Activated B cell treated with CpG ODN at 0.5 μM for 24 hours (primary cell): ENCODE measurements around the gene IL1RAPL1. TPM values are rescaled to one million over a fixed set of nuclear protein-coding genes. Genes with fewer than 3 reads are reported as not detected.
"Not testable (repeated sequence)": the region's sequence is repeated elsewhere in the genome, so short reads cannot be mapped to it uniquely, and the experiment has no call there.

Source experiments
- ATAC-seq: fragments of 200-7000 bp; cut with Tn5 transposase; one replicate; pipeline ENCODE4 v1.10.0; 2021; ENCODE audit warnings: low read depth, mild to moderate bottlenecking, moderate library complexity
- CTCF ChIA-PET: fragments of 350-600 bp; sonication (Branson Sonifier 250); formaldehyde crosslinking; loops from one replicate; lab custom pipeline; 2021; ENCODE audit warnings: antibody characterized with exemption; lab: Charles Lee
- POLR2A ChIA-PET: fragments of 350-600 bp; sonication (Branson Sonifier 250); formaldehyde crosslinking; loops from one replicate; lab custom pipeline; 2021; ENCODE audit warnings: antibody characterized with exemption; lab: Charles Lee
- DNase-seq: peaks from one replicate; pipeline ENCODE4 v3.0.0; 2022
- H3K27ac Mint-ChIP-seq: one replicate; pipeline ENCODE4 v1.8.0; 2020; ENCODE audit warnings: mixed read lengths
- H3K27me3 Mint-ChIP-seq: one replicate; pipeline ENCODE4 v1.8.0; 2021; ENCODE audit warnings: mixed read lengths
- H3K36me3 Mint-ChIP-seq: one replicate; pipeline ENCODE4 v1.8.0; 2021; ENCODE audit warnings: low read depth, mixed read lengths
- H3K4me1 Mint-ChIP-seq: one replicate; pipeline ENCODE4 v1.8.0; 2021; ENCODE audit warnings: mixed read lengths
- H3K4me3 Mint-ChIP-seq: one replicate; pipeline ENCODE4 v1.8.0; 2020; ENCODE audit warnings: mild to moderate bottlenecking, mixed read lengths
- H3K9me3 Mint-ChIP-seq: one replicate; pipeline ENCODE4 v1.8.0; 2020; ENCODE audit warnings: mixed read lengths
- CTCF ChIP-seq: fragments of 200-600 bp; IDR thresholded peaks from one replicate; pipeline ENCODE4 v1.8.0; 2022; ENCODE audit warnings: antibody characterized with exemption, mild to moderate bottlenecking
- intact Hi-C: fragments of 100-400 bp; cut with micrococcal nuclease; formaldehyde crosslinking; loops from one replicate; pipeline ENCODE4 v1.15.1; 2024
- total RNA-seq: library from RNA; stranded (reverse); gene quantifications from 2 replicates; pipeline ENCODE4 v1.2.3, GENCODE V29; 2022

IL1RAPL1 gene
- total RNA-seq, 1 donor from 2014 or later: not detected

GRCh38 chrX:28756647-28757046, 169.4 kb downstream of the IL1RAPL1 start:
- Mint-ChIP-seq H3K9me3 (peaks cover 2% of the 10 kb centered on the region), H3K27me3 (no peaks in the 10 kb centered on the region), H3K27ac (no peak overlapping the region), H3K4me1 (no peaks in the 10 kb centered on the region), H3K4me3 (no peak overlapping the region), H3K36me3 (no peaks in the 10 kb centered on the region)
- POLR2A ChIA-PET: no interaction called here
- ATAC-seq (no peak), DNase-seq (no peak)
- CTCF ChIA-PET: no interaction called here
- no peak for TF ChIP-seq CTCF
- intact Hi-C loops: no loop called here

DNA sequence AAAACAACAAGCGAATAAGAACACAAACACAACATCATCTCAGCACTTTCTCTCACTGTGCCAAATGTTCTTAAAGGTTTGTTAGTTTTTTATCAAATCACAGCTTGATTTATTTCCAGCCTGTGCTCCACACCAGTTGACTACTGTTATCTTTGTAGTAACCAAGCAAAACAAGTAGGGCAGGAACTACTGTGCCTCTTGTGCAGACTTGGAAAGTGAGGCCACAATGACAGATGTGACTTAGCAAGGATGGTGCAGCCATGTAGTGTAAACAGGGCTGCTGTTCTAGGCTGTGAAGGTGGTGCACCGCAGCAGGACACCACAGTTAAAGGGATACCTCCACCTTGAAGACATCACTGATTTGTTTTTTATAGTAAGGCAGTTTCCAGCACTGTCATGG, 170.0 kb downstream of the IL1RAPL1 start:
- Mint-ChIP-seq H3K9me3 (peaks cover 2% of the 10 kb centered on the region), H3K27me3 (no peaks in the 10 kb centered on the region), H3K36me3 (no peaks in the 10 kb centered on the region), H3K27ac (no peak overlapping the region), H3K4me1 (no peaks in the 10 kb centered on the region), H3K4me3 (no peak overlapping the region)
- no peak for ATAC-seq
- TF ChIP-seq CTCF: no peak
- no peak for DNase-seq
- intact Hi-C loops: no loop called here
- POLR2A ChIA-PET: no interaction called here
- CTCF ChIA-PET: no interaction called here

DNA sequence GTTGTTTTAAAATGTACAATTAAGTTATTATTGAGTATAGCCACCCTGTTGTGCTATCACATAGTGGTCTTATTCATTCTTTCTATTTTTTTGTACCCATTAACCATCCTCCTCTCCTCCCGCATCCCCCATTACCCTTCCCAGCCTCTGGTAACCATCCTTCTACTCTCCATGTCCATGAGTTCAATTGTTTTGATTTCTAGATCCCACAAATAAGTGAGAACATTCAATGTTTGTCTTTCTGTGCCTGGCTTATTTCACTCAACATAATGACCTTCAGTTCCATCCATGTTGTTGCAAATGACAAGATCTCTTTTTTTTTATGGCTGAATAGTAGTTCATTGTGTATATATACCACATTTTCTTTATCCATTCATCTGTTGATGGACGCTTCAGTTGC, 179.3 kb downstream of the IL1RAPL1 start:
- H3K4me1 Mint-ChIP-seq, H3K27me3 Mint-ChIP-seq, DNase-seq, H3K4me3 Mint-ChIP-seq, CTCF ChIA-PET, intact Hi-C loops, ATAC-seq, POLR2A ChIA-PET, H3K27ac Mint-ChIP-seq, H3K9me3 Mint-ChIP-seq, H3K36me3 Mint-ChIP-seq: not testable (repeated sequence)

- POLR2A ChIA-PET: no interaction called here
- no peaks in the 10 kb centered on the region for H3K36me3 Mint-ChIP-seq
Measured at GRCh38 chrX:28773807-28774206, 186.6 kb downstream of the IL1RAPL1 start.

GRCh38 chrX:28787206-28787605, 200.0 kb downstream of the IL1RAPL1 start:
- ATAC-seq (no peak), DNase-seq (no peak)
- Mint-ChIP-seq H3K27me3 (no peaks in the 10 kb centered on the region), H3K9me3 (no peaks in the 10 kb centered on the region), H3K4me1 (no peaks in the 10 kb centered on the region), H3K4me3 (no peak overlapping the region), H3K36me3 (no peaks in the 10 kb centered on the region), H3K27ac (no peak overlapping the region)
- CTCF ChIA-PET: no interaction called here
- intact Hi-C loops: no loop called here
- POLR2A ChIA-PET: no interaction called here
- no peak for TF ChIP-seq CTCF

More at GRCh38 chrX:28773807-28774206, 186.6 kb downstream of the IL1RAPL1 start:
- ATAC-seq (no peak), DNase-seq (no peak)
- no peak overlapping the region for H3K4me3 Mint-ChIP-seq
- H3K9me3 Mint-ChIP-seq: no peaks in the 10 kb centered on the region
- no peak overlapping the region for H3K27ac Mint-ChIP-seq
- H3K27me3 Mint-ChIP-seq: no peaks in the 10 kb centered on the region
- CTCF ChIA-PET: no interaction called here
- intact Hi-C loops: no loop called here
- no peak for TF ChIP-seq CTCF
- no peaks in the 10 kb centered on the region for H3K4me1 Mint-ChIP-seq

DNA sequence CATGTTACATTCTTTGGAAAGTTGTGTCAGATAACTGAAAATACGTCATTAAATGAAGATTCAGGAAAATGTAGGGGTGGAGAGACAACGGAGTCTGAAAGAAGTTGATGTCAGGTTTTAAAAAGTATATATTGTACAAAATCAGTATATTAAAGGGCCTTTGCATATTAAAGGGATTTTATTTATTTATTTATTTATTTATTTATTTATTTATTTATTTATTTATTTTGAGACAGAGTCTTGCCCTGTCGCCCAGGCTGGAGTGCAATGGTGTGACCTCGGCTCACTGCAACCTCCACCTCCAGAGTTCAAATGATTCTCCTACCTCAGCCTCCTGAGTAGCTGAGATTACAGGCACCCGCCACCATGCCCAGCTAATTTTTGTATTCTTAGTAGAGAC, 213.4 kb downstream of the IL1RAPL1 start:
- DNase-seq, H3K27ac Mint-ChIP-seq, H3K9me3 Mint-ChIP-seq, H3K4me3 Mint-ChIP-seq, H3K4me1 Mint-ChIP-seq, CTCF ChIA-PET, H3K27me3 Mint-ChIP-seq, intact Hi-C loops, ATAC-seq, H3K36me3 Mint-ChIP-seq, POLR2A ChIA-PET: not testable (repeated sequence)
